HG03378 (cell line): ENCODE measurements around the gene RBM19.
A peak's percentile ranks its signal among the peaks of the same experiment; 100 is the strongest.
"Not testable (repeated sequence)": the region's sequence is repeated elsewhere in the genome, so short reads cannot be mapped to it uniquely, and the experiment has no call there.

Experiments
- ATAC-seq: cut with Tn5 transposase; IDR thresholded peaks from one replicate; pipeline ENCODE4 v1.9.1; 2021; ENCODE audit warnings: mild to moderate bottlenecking, moderate library complexity; ENCODE audit not compliant: unreplicated experiment

Gene RBM19

GRCh38 chr12:113965951-113966797 lies at the start of gene RBM19:
TSS of gene RBM19 (minus strand) at chr12:113966325. CDS start at chr12:113966227, 98 bp downstream.
- peak; percentile 96 for ATAC-seq

- ATAC-seq: no peak
Measured at GRCh38 chr12:114015851-114016250, 49.7 kb upstream of the RBM19 start.

- no peak for ATAC-seq
Measured at GRCh38 chr12:114013575-114014345, 47.6 kb upstream of the RBM19 start.

- no peak for ATAC-seq
Measured at GRCh38 chr12:114012744-114013431, 46.8 kb upstream of the RBM19 start.

- no peak for ATAC-seq
Measured at GRCh38 chr12:114011711-114012110, 45.6 kb upstream of the RBM19 start.

- no peak for ATAC-seq
Measured at GRCh38 chr12:114006482-114007425, 40.6 kb upstream of the RBM19 start.

GRCh38 chr12:114004402-114004801 lies 38.3 kb upstream of the RBM19 start:
- ATAC-seq: no peak

GRCh38 chr12:114003286-114003685 lies 37.2 kb upstream of the RBM19 start:
- ATAC-seq: no peak

GRCh38 chr12:114001511-114002340 lies 35.6 kb upstream of the RBM19 start:
- ATAC-seq: no peak

- ATAC-seq: no peak
Measured at GRCh38 chr12:114000861-114001260, 34.7 kb upstream of the RBM19 start.

GRCh38 chr12:114000261-114000660 lies 34.1 kb upstream of the RBM19 start:
- not testable (repeated sequence) for ATAC-seq

- peak; percentile 46 for ATAC-seq
Measured at GRCh38 chr12:113997365-113997764, 31.2 kb upstream of the RBM19 start.

GRCh38 chr12:113996026-113996425 lies 29.9 kb upstream of the RBM19 start:
- ATAC-seq: no peak

- ATAC-seq: no peak
Measured at GRCh38 chr12:113994051-113994450, 27.9 kb upstream of the RBM19 start.

GRCh38 chr12:113992751-113993150 lies 26.6 kb upstream of the RBM19 start:
- ATAC-seq: not testable (repeated sequence)

GRCh38 chr12:113991224-113992044 lies 25.3 kb upstream of the RBM19 start:
- no peak for ATAC-seq

- ATAC-seq: no peak
Measured at GRCh38 chr12:113990250-113991223, 24.4 kb upstream of the RBM19 start.
